Immature natural killer cell (primary cell): ENCODE data around the gene TARS1. TPM values are rescaled to one million over a fixed set of nuclear protein-coding genes. Genes with fewer than 3 reads are reported as not detected.

Experiments used
- DNase-seq, 3 donors: peaks; one replicate each; pipeline ENCODE4 v3.0.0; 2022; ENCODE audit warnings: mixed read lengths in 1 of 3
- H3K27ac Mint-ChIP-seq, 6 donors: one replicate each; pipeline ENCODE4 v1.8.0; 2020; ENCODE audit warnings: mixed read lengths in 6 of 6, mild to moderate bottlenecking in 5 of 6, inconsistent platforms in 4 of 6, moderate library complexity in 3 of 6
- H3K27me3 Mint-ChIP-seq, 3 donors: one replicate each; pipeline ENCODE4 v1.8.0; 2020 to 2021; ENCODE audit warnings: low read depth in 3 of 3, mild to moderate bottlenecking in 3 of 3, mixed read lengths in 3 of 3, moderate library complexity in 3 of 3, inconsistent platforms in 1 of 3
- H3K36me3 Mint-ChIP-seq, 3 donors: one replicate each; pipeline ENCODE4 v1.8.0; 2020; ENCODE audit warnings: mixed read lengths in 3 of 3, inconsistent platforms in 2 of 3, mild to moderate bottlenecking in 2 of 3
- H3K4me1 Mint-ChIP-seq, 2 donors: one replicate each; pipeline ENCODE4 v1.8.0; 2020; ENCODE audit warnings: inconsistent platforms in 2 of 2, mild to moderate bottlenecking in 2 of 2, mixed read lengths in 2 of 2, moderate library complexity in 1 of 2
- H3K4me3 Mint-ChIP-seq, 5 donors: one replicate each; pipeline ENCODE4 v1.8.0; 2020; ENCODE audit warnings: mild to moderate bottlenecking in 5 of 5, mixed read lengths in 5 of 5, inconsistent platforms in 3 of 5, moderate library complexity in 3 of 5
- H3K9me3 Mint-ChIP-seq, 6 donors: one replicate each; pipeline ENCODE4 v1.8.0; 2020; ENCODE audit warnings: mild to moderate bottlenecking in 6 of 6, mixed read lengths in 6 of 6, inconsistent platforms in 4 of 6, moderate library complexity in 3 of 6
- polyA plus RNA-seq, 3 donors: library from polyadenylated mRNA; unstranded; fragments of 300-500 nt; fragmentation: Illumina TruSeq; gene quantifications; one replicate each; pipeline ENCODE4 v1.2.3, GENCODE V29; 2021

TARS1 gene
- polyA plus RNA-seq, 3 donors from 2014 or later, result 46.0 to 77.1 (median 54.0) TPM

DNA sequence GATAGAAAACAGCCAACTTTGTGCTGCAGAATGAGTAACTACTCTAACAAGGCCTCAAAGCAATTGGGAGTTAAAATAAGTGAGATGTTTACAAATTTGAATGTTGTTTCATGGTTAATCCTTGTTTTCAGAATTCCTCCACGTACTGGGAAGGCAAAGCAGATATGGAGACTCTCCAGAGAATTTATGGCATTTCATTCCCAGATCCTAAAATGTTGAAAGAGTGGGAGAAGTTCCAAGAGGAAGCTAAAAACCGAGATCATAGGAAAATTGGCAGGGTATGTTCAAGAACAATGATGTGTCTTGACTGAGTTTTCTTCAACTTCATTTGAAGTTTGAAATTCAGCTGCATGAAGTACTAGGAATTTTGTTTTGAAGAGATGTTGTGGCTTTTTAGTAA, 16.4 kb downstream of the TARS1 start:
- H3K4me1 Mint-ChIP-seq, result peaks cover 3 to 7% of the 10 kb centered on the region in 2 donors
- peaks cover 33 to 77% (median 46%) of the 10 kb centered on the region in 3 donors for H3K36me3 Mint-ChIP-seq
- peaks cover 0 to 2% (median 0%) of the 10 kb centered on the region in 3 donors for H3K27me3 Mint-ChIP-seq
- no peaks in the 10 kb centered on the region for H3K9me3 Mint-ChIP-seq
- no peak for DNase-seq
- no peak overlapping the region for H3K27ac Mint-ChIP-seq
- H3K4me3 Mint-ChIP-seq, result no peak overlapping the region

DNA sequence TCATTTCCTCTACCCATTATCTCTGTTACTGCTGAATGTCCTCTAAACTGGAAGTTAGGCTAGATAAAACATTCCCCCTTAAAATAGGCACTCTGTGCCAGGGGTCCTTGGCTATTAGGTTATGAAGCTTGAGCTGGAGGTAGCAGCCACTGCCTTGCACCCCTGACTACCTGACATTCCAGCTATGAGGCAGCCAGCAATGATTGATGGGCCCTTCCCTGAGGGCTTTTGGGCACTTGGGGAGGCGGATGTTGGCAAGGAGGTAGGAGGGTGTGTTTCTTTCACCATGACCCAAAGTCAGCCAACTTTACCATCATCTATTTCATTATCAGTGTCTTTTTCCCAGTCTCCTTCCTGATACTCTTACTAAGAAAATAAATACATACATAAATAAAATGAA, 17.1 kb downstream of the TARS1 start:
- Mint-ChIP-seq H3K27me3 (no peaks in the 10 kb centered on the region), H3K4me1 (peaks cover 0 to under 1% of the 10 kb centered on the region in 2 donors), H3K9me3 (no peaks in the 10 kb centered on the region), H3K4me3 (no peak overlapping the region), H3K27ac (no peak overlapping the region), H3K36me3 (peaks cover 38 to 78% (median 48%) of the 10 kb centered on the region in 3 donors)
- DNase-seq, result no peak

DNA sequence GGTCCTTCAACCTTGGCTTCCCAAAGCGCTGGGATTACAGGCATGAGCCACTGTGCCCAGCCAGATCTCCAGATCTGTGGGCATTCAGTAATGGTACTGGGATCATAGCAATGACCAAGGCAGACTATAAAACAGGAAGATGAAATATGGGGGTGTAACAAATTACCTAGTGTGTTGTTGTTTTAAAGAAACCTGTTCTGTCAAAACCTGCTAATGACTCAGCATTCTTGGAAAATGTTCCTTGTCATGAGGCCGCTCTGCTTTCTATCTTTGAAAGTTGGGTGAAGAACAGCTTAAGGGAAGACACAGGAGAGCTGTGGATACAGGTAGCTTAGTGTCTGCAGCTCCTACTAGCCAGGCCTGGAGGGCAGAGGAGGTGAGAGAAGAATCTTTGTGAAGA, 19.4 kb downstream of the TARS1 start:
- Mint-ChIP-seq H3K27ac (peak overlapping the region in 1 of 6 donors; percentile 55), H3K27me3 (no peaks in the 10 kb centered on the region)

DNA sequence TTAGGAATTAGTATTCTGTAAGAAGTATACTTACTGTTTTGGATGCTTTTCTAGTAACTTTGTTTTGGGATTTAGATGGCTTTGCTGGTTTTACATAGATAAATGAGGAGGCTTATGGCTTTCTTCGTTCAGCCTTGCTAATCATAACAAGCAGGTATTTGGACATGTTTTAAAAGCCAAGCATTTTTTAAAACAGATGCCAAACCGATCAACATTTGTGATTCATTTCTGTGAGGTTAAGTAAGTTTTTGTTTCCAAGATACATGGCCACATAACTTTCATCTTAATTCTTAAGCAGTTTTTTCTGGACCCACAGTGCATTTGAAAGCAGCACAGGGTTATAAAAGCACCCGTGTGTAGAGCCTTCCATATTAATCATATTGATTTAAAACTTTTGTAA, 21.7 kb downstream of the TARS1 start:
- Mint-ChIP-seq H3K4me1 (no peaks in the 10 kb centered on the region), H3K4me3 (no peak overlapping the region), H3K9me3 (no peaks in the 10 kb centered on the region), H3K27me3 (no peaks in the 10 kb centered on the region), H3K27ac (no peak overlapping the region), H3K36me3 (peaks cover 42 to 78% (median 48%) of the 10 kb centered on the region in 3 donors)
- no peak for DNase-seq

More for the DNA sequence above, 19.4 kb downstream of the TARS1 start:
- Mint-ChIP-seq H3K9me3 (no peaks in the 10 kb centered on the region), H3K4me1 (no peaks in the 10 kb centered on the region), H3K4me3 (no peak overlapping the region), H3K36me3 (peaks cover 41 to 78% (median 51%) of the 10 kb centered on the region in 3 donors)
- no peak for DNase-seq

DNA sequence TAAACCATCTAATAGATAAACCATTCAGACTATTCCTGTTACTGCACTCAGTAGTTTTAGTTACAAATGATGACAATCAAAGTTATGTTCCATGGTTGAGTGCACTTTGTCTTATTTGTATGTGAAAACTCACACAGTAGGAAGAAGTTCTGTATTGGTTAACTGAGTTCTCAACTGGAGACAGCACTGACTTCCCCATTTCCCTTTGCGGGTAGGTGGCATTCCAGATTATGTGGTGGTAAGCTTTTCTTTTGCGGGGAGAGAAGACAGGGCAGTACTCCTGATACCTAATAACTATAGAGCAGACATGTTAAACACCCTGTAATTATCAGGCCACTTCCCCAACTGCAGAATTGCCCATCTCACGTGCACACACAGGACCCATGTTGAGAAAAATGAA, 24.4 kb downstream of the TARS1 start:
- Mint-ChIP-seq H3K4me3 (no peak overlapping the region), H3K4me1 (no peaks in the 10 kb centered on the region), H3K27me3 (no peaks in the 10 kb centered on the region), H3K27ac (peak overlapping the region in 1 of 6 donors; percentile 28), H3K9me3 (no peaks in the 10 kb centered on the region), H3K36me3 (peaks cover 30 to 68% (median 44%) of the 10 kb centered on the region in 3 donors)
- no peak for DNase-seq

DNA sequence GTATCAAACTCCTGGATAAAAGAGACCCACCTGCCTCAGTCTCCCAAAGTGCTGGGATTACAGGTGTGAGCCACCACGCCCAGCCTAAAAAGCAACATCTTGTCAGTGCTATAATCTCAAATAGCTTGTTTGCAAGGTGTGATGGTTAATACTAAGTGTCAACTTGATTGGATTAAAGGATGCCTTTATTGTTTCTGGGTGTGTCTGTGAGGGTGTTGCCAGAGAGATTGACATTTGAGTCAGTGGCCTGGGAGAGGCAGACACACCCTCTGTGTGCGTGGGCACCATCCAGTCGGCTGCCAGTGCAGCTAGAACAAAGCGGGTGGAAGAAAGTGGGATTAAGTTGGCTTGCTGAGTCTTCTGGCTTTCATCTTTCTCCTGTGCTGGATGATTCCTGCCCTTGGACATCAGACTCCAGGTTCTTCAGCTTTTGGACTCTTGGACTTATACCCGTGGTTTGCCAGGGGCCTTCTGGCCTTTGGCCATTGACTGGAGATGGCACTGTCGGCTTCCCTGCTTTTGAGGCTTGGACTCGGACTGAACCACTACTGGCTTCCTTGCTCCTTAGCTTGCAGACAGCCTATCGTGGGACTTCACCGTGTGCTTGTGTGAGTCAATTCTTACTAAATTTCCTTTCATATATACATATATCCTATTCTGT, 28.1 kb downstream of the TARS1 start:
- no peak for DNase-seq
- H3K4me3 Mint-ChIP-seq, result no peak overlapping the region
- H3K27me3 Mint-ChIP-seq, result no peaks in the 10 kb centered on the region
- H3K9me3 Mint-ChIP-seq, result no peaks in the 10 kb centered on the region
- no peaks in the 10 kb centered on the region for H3K4me1 Mint-ChIP-seq
- H3K27ac Mint-ChIP-seq, result peak overlapping the region in 1 of 6 donors; percentile 7
- H3K36me3 Mint-ChIP-seq, result peaks cover 34 to 53% (median 38%) of the 10 kb centered on the region in 3 donors

DNA sequence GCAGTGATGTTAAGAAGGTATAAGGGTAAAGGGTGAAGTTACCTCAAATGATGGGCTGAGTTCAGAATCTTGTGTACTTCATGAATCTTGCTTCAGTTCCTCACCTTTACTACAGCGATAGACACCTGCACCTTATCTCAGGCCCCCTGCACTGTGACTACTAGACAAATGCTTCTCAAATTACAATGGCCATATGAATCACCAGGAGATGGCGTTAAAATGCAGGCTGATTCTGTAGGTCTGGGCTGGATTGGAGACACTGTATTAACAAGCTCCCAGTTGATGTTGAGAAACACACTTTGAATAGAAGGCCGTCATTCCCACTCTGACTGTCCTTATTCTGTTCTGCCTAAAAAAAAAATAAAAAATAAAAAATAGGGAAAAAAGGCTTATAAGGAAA, 29.8 kb downstream of the TARS1 start:
- Mint-ChIP-seq H3K27ac (peak overlapping the region in 1 of 6 donors; percentile 34), H3K4me3 (no peak overlapping the region), H3K36me3 (peaks cover 46 to 60% (median 50%) of the 10 kb centered on the region in 3 donors), H3K9me3 (no peaks in the 10 kb centered on the region), H3K27me3 (no peaks in the 10 kb centered on the region), H3K4me1 (no peaks in the 10 kb centered on the region)
- no peak for DNase-seq

DNA sequence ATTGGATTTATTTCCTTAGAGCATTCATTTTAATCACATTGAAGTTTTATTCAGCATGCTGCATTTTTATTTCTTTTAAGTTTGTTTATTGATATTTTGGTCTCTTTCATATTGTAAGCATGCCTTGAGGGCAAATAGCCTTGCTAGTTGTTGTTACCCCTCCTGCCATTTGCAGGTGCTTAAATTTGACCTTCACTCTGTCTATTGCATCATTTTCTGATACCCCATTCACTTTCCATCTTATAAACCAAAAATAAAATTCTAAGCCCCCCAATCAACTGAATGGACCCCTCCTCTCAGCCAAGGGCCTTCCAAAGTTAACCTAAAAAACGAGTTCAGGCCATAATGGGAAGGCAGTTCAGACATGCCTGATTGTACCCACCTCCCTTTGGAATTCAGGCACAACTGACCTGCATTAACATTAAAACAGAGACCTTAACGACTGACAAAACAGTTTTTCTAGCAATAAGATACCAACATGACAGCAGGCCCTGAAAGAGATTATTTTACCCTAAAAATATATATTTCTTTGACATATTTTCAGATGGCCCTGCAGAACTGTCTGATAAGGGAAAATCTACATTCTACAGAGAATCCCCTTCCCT, 32.1 kb downstream of the TARS1 start:
- H3K27ac Mint-ChIP-seq, result no peak overlapping the region
- peaks cover 0 to 1% (median 0%) of the 10 kb centered on the region in 3 donors for H3K27me3 Mint-ChIP-seq
- no peaks in the 10 kb centered on the region for H3K4me1 Mint-ChIP-seq
- no peaks in the 10 kb centered on the region for H3K9me3 Mint-ChIP-seq
- H3K36me3 Mint-ChIP-seq, result peaks cover 47 to 63% (median 52%) of the 10 kb centered on the region in 3 donors
- no peak overlapping the region for H3K4me3 Mint-ChIP-seq
- DNase-seq, result no peak

DNA sequence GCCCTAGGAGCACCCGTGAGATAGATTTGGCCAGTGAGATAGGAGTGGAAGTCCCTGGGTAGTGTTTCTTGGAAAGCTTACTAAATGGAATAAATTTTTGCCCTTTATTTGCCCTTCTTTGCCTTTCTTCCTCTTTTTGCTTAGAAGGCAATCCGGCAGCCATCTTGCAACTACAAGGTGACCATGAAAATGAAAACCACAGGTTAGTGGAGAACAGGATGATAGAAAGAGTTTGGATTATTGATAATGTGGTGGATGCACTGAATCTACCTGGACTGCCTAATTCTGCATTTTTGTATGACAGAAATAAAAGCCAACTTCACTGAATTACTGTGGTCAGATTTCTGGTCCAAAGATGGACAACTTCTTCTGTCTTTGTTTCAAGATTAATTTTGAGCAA, 33.2 kb downstream of the TARS1 start:
- DNase-seq, result no peak
- H3K9me3 Mint-ChIP-seq, result no peaks in the 10 kb centered on the region
- H3K4me3 Mint-ChIP-seq, result no peak overlapping the region
- H3K27me3 Mint-ChIP-seq, result peaks cover 0 to 1% (median 0%) of the 10 kb centered on the region in 3 donors
- no peak overlapping the region for H3K27ac Mint-ChIP-seq
- peaks cover 45 to 61% (median 52%) of the 10 kb centered on the region in 3 donors for H3K36me3 Mint-ChIP-seq
- no peaks in the 10 kb centered on the region for H3K4me1 Mint-ChIP-seq

DNA sequence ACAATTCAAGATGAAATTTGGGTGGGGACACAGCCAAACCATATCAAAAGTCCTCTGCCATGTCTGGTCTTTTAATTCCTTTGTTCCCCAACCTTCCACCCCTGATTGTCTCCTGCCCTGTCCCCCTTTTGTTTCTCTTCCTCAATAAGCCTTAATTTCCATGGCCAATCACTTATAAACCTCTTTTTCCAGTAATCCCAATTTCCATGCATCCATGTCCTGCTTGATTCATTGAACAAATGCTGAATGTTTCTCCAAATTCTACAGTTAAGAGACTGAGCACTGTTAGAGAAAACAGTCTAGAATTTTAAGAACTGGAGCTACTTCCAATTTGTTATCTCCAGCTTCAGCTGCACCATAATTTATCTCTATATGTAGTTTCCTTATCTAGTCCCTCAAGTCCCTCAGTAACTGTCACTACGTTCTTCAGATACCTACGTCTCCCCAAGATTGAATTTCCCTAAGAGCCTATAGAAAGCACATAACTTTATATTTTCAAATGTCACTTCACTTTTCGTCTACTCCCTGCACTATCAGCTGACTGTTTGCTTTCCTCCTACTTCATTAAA, 34.2 kb downstream of the TARS1 start:
- no peak for DNase-seq
- Mint-ChIP-seq H3K4me3 (no peak overlapping the region), H3K4me1 (no peaks in the 10 kb centered on the region), H3K27me3 (peaks cover 0 to 1% (median 0%) of the 10 kb centered on the region in 3 donors), H3K9me3 (no peaks in the 10 kb centered on the region), H3K27ac (no peak overlapping the region), H3K36me3 (peaks cover 45 to 68% (median 57%) of the 10 kb centered on the region in 3 donors)

DNA sequence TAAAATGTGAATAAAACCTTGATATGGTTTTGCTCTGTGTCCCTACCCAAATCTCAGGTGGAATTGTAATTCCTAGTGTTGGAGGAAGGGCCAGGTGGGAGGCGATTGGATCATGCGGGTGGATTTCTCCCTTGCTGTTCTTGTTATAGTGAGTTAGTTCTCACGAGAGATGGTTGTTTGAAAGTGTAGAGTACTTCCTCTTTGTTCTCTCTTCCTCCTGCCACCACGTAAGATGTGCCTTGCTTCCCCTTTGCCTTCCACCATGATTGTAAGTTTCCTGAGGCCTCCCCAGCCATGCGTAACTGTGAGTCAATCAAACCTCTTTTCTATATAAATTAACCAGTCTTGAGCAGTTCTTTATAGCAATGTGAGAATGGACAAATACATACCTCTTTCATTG, 34.9 kb downstream of the TARS1 start:
- Mint-ChIP-seq H3K27ac (no peak overlapping the region), H3K36me3 (peaks cover 38 to 61% (median 57%) of the 10 kb centered on the region in 3 donors), H3K9me3 (no peaks in the 10 kb centered on the region), H3K4me1 (no peaks in the 10 kb centered on the region), H3K27me3 (peaks cover 0 to 1% (median 0%) of the 10 kb centered on the region in 3 donors), H3K4me3 (no peak overlapping the region)
- no peak for DNase-seq

DNA sequence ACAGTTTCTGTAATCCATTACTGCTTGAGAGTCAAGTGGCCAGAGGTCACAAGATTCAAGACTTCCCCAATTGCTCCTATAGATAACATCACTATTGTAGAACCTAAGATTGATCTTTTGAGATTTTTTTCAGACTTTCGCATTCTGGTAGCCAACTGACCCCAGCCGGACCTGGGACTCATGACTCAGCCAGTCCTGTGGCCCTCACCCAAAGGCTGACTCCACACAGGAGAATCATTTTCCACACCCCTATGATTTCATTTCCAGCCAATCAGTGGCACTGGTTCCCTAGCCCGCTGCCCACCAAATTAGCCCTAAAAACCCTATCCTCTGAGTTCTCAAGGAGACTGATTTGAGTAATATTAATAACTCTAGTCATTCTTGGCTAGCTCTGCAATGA, 36.2 kb downstream of the TARS1 start:
- H3K4me3 Mint-ChIP-seq, result no peak overlapping the region
- H3K36me3 Mint-ChIP-seq, result peaks cover 38 to 58% (median 49%) of the 10 kb centered on the region in 3 donors
- H3K27ac Mint-ChIP-seq, result no peak overlapping the region

DNA sequence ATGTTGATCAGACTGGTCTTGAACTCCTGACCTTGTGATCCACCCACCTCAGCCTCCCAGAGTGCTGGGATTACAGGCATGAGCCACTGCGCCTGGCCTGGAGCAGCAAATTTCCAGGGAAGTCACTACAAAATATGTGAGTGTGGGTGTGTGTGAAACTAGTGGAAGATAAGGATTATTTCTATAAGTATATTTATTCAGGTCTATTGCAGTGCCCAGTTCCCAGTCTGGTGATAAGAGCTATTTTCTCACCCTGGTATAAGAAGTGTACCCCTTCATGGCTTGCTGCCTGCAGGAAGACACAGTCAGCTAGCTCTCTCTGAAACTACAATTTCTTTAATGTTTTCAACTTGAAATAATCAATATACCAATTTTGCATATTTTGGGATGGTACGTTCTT, 37.1 kb downstream of the TARS1 start:
- H3K36me3 Mint-ChIP-seq, result peaks cover 32 to 52% (median 46%) of the 10 kb centered on the region in 3 donors
- no peaks in the 10 kb centered on the region for H3K9me3 Mint-ChIP-seq
- peaks cover 0 to 1% (median 0%) of the 10 kb centered on the region in 3 donors for H3K27me3 Mint-ChIP-seq
- H3K4me3 Mint-ChIP-seq, result no peak overlapping the region
- no peaks in the 10 kb centered on the region for H3K4me1 Mint-ChIP-seq
- DNase-seq, result no peak
- no peak overlapping the region for H3K27ac Mint-ChIP-seq

More for the DNA sequence above, 36.2 kb downstream of the TARS1 start:
- no peaks in the 10 kb centered on the region for H3K4me1 Mint-ChIP-seq
- DNase-seq, result no peak
- H3K27me3 Mint-ChIP-seq, result peaks cover 0 to 1% (median 0%) of the 10 kb centered on the region in 3 donors
- H3K9me3 Mint-ChIP-seq, result no peaks in the 10 kb centered on the region

DNA sequence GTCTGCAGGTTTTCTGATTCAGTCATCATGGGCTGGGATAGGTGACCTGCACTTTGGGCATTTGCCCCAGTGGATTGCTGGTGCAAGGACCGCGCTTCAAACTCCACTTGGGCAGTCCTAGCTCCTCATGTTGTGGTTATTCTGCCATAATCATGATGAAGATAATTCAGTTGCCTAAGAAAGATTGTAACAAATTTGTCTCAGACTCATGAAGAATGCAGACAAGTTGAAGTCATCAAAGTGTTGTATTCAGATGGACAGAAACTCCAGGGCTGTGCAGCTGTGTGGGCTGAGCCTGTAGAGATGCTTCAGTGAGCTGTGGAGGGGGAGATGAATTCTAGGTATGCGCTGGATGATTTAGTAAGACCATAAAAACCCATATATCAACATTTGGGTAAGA, 38.5 kb downstream of the TARS1 start:
- Mint-ChIP-seq H3K27ac (no peak overlapping the region), H3K4me3 (no peak overlapping the region), H3K9me3 (no peaks in the 10 kb centered on the region), H3K4me1 (no peaks in the 10 kb centered on the region), H3K36me3 (peaks cover 24 to 44% (median 43%) of the 10 kb centered on the region in 3 donors), H3K27me3 (peaks cover 0 to 1% (median 0%) of the 10 kb centered on the region in 3 donors)
- no peak for DNase-seq
